HepG2 (cell line): ENCODE results near the gene RBP5. TPM values are rescaled to one million over a fixed set of nuclear protein-coding genes. Genes with fewer than 3 reads are reported as not detected.

ENCODE experiments used
- EHMT2 ChIP-seq: fragments of 200-600 bp; sonication (generic); IDR thresholded peaks from 2 replicates; pipeline ENCODE4 v1.7.0; 2017; ENCODE audit warnings: antibody characterized with exemption, low read depth, low read length, borderline replicate concordance
- GATA4 ChIP-seq: sonication (generic); IDR thresholded peaks from 2 replicates; pipeline ENCODE4 v1.6.1; 2016; ENCODE audit warnings: antibody characterized with exemption, low read depth, borderline replicate concordance
- MYNN ChIP-seq: sonication (generic); formaldehyde crosslinking; IDR thresholded peaks from 2 replicates; pipeline ENCODE4 v1.4.0; 2020; ENCODE audit warnings: mild to moderate bottlenecking, low read depth, missing genetic modification reagents
- NR2F6 ChIP-seq, 2 experiments: IDR thresholded peaks; 2 replicates each; pipeline ENCODE4 v1.6.1; 2016; ENCODE audit warnings: antibody characterized with exemption in 1 of 2, mild to moderate bottlenecking in 1 of 2
- PTBP1 ChIP-seq: fragments of 200-400 bp; formaldehyde crosslinking; IDR thresholded peaks from 2 replicates; pipeline ENCODE4 v1.6.1; 2018; ENCODE audit warnings: low read length, low read depth; ENCODE audit not compliant: poor library complexity, severe bottlenecking
- RCOR2 ChIP-seq: IDR thresholded peaks from 2 replicates; pipeline ENCODE4 v1.6.1; 2016; ENCODE audit warnings: missing biosample characterization, missing genetic modification reagents
- ZFP90 ChIP-seq: sonication (generic); formaldehyde crosslinking; IDR thresholded peaks from 2 replicates; pipeline ENCODE4 v1.8.0; 2022; ENCODE audit warnings: missing genetic modification reagents, mild to moderate bottlenecking, inconsistent platforms, borderline replicate concordance
- ZNF557 ChIP-seq: sonication (generic); formaldehyde crosslinking; IDR thresholded peaks from 2 replicates; pipeline ENCODE4 v1.4.0; 2020; ENCODE audit warnings: missing genetic modification reagents
- ZNF619 ChIP-seq: sonication (generic); formaldehyde crosslinking; IDR thresholded peaks from 2 replicates; pipeline ENCODE4 v1.4.0; 2020; ENCODE audit warnings: mild to moderate bottlenecking, missing genetic modification reagents
- polyA plus RNA-seq, 8 experiments: library from polyadenylated mRNA; depleted of rRNA in 3 of 8; stranded (reverse) in 7 of 8; unstranded in 1 of 8; fragments of >200 nt; fragmentation: Illumina TruSeq in 4 of 8; extraction: Trizol in 4 of 8; gene quantifications; 2 replicates each; pipeline versions ENCODE4 v1.2.1 to v1.2.3, GENCODE V29; 2011 to 2016; ENCODE audit warnings: low read depth in 4 of 8, missing spikeins in 1 of 8, mixed read lengths in 1 of 8; ENCODE audit not compliant: insufficient read depth in 1 of 8
- total RNA-seq, 5 experiments: library from RNA; depleted of rRNA; stranded (reverse); fragments of >200 nt; fragmentation: Illumina TruSeq; extraction: Trizol; gene quantifications; 2 replicates each; pipeline ENCODE4 v1.2.3, GENCODE V29; 2016; ENCODE audit warnings: low read depth in 1 of 5
- TF ChIP-seq, protein P1 (sequence below): sonication (generic); formaldehyde crosslinking; IDR thresholded peaks from 2 replicates; pipeline ENCODE4 v1.4.0; 2020; ENCODE audit warnings: missing genetic modification reagents
- TF ChIP-seq, protein P2 (sequence below): sonication (generic); formaldehyde crosslinking; IDR thresholded peaks from 2 replicates; pipeline ENCODE4 v1.9.0; 2021; ENCODE audit warnings: missing genetic modification reagents, mild to moderate bottlenecking, borderline replicate concordance
- TF ChIP-seq, protein P3 (sequence below): sonication (generic); formaldehyde crosslinking; IDR thresholded peaks from 2 replicates; pipeline ENCODE4 v1.4.0; 2020; ENCODE audit warnings: mild to moderate bottlenecking, missing genetic modification reagents, borderline replicate concordance
- TF ChIP-seq, protein P4 (sequence below): IDR thresholded peaks from 2 replicates; pipeline ENCODE4 v1.6.1; 2016; ENCODE audit warnings: missing genetic modification reagents, missing compliant biosample characterization
- TF ChIP-seq, protein P5 (sequence below): IDR thresholded peaks from 2 replicates; pipeline ENCODE4 v1.6.1; 2016; ENCODE audit warnings: low read depth, missing genetic modification reagents, missing compliant biosample characterization

The RBP5 gene
- total and polyA plus RNA-seq, 2 of the 13 experiments (the other 11 are each of a cell fraction or from before 2014, with no cell fraction given): 13.8 to 19.8 TPM

DNA sequence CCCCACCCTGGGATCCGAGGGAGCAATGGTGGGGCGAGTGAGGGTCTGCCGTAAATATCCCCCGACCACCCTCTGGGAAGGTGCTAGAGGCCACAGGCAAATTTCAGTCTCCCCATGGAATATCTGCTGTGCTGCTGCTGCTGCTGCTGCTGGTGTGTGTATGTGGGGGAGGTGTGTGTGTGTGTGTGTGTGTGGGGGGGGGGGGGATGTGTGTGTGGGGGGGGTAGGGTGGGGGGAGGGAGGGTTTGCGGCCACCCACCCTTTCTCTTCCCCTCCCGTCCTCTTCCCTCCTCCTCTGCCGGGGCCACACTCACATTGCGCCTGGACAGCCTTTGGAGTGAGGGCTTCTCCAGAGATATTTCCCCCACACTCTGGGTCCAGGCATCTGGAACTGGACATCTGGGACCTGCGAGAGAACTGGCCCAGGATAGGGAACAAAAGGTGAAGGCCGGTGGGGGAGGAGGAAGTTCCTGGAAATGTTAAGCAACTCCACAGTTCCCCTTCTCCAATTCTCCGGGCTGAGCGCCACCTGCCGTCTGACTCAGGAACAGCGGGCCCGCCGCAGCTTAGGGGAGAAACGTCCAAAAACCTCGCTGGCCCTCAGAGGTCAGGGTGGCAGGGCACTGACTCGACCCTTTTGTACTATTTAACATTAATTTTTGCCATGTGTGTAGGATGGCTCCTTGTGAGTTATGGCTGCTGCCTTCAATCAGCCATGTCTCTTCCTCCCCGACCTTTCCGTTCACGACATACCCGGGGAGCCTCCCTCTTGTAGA, 19.7 kb downstream of the RBP5 start, which contains the start of gene C1RL (continued):
- TF ChIP-seq MYNN (CRISPR knock-in tag): 0 out of 2 replicates have a peak, but pooled peaks have one; percentile 42
- TF ChIP-seq, protein P1, sequence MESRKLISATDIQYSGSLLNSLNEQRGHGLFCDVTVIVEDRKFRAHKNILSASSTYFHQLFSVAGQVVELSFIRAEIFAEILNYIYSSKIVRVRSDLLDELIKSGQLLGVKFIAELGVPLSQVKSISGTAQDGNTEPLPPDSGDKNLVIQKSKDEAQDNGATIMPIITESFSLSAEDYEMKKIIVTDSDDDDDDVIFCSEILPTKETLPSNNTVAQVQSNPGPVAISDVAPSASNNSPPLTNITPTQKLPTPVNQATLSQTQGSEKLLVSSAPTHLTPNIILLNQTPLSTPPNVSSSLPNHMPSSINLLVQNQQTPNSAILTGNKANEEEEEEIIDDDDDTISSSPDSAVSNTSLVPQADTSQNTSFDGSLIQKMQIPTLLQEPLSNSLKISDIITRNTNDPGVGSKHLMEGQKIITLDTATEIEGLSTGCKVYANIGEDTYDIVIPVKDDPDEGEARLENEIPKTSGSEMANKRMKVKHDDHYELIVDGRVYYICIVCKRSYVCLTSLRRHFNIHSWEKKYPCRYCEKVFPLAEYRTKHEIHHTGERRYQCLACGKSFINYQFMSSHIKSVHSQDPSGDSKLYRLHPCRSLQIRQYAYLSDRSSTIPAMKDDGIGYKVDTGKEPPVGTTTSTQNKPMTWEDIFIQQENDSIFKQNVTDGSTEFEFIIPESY (CRISPR knock-in tag): peak; percentile 63; the same call in 1 of the 2 replicates
- TF ChIP-seq, protein P2, sequence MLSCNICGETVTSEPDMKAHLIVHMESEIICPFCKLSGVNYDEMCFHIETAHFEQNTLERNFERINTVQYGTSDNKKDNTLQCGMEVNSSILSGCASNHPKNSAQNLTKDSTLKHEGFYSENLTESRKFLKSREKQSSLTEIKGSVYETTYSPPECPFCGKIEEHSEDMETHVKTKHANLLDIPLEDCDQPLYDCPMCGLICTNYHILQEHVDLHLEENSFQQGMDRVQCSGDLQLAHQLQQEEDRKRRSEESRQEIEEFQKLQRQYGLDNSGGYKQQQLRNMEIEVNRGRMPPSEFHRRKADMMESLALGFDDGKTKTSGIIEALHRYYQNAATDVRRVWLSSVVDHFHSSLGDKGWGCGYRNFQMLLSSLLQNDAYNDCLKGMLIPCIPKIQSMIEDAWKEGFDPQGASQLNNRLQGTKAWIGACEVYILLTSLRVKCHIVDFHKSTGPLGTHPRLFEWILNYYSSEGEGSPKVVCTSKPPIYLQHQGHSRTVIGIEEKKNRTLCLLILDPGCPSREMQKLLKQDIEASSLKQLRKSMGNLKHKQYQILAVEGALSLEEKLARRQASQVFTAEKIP: no peak
- TF ChIP-seq ZFP90: no peak; the same call in 1 of the 2 replicates
- TF ChIP-seq NR2F6 (IDR thresholded peaks at IDR 0.05): peak; percentile 68; the same call in 1 of the 2 replicates
- peak; percentile 87 for TF ChIP-seq NR2F6 (CRISPR knock-in tag; IDR thresholded peaks at IDR 0.05)
- TF ChIP-seq EHMT2: no peak
- TF ChIP-seq, protein P3, sequence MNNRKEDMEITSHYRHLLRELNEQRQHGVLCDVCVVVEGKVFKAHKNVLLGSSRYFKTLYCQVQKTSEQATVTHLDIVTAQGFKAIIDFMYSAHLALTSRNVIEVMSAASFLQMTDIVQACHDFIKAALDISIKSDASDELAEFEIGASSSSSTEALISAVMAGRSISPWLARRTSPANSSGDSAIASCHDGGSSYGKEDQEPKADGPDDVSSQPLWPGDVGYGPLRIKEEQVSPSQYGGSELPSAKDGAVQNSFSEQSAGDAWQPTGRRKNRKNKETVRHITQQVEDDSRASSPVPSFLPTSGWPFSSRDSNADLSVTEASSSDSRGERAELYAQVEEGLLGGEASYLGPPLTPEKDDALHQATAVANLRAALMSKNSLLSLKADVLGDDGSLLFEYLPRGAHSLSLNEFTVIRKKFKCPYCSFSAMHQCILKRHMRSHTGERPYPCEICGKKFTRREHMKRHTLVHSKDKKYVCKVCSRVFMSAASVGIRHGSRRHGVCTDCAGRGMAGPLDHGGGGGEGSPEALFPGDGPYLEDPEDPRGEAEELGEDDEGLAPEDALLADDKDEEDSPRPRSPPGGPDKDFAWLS: no peak
- no peak for TF ChIP-seq GATA4
- no peak for TF ChIP-seq RCOR2
- TF ChIP-seq, protein P4, sequence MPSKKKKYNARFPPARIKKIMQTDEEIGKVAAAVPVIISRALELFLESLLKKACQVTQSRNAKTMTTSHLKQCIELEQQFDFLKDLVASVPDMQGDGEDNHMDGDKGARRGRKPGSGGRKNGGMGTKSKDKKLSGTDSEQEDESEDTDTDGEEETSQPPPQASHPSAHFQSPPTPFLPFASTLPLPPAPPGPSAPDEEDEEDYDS (CRISPR knock-in tag): peak; percentile 54
- no peak for TF ChIP-seq PTBP1
- no peak for TF ChIP-seq ZNF557 (CRISPR knock-in tag)
- TF ChIP-seq, protein P5, sequence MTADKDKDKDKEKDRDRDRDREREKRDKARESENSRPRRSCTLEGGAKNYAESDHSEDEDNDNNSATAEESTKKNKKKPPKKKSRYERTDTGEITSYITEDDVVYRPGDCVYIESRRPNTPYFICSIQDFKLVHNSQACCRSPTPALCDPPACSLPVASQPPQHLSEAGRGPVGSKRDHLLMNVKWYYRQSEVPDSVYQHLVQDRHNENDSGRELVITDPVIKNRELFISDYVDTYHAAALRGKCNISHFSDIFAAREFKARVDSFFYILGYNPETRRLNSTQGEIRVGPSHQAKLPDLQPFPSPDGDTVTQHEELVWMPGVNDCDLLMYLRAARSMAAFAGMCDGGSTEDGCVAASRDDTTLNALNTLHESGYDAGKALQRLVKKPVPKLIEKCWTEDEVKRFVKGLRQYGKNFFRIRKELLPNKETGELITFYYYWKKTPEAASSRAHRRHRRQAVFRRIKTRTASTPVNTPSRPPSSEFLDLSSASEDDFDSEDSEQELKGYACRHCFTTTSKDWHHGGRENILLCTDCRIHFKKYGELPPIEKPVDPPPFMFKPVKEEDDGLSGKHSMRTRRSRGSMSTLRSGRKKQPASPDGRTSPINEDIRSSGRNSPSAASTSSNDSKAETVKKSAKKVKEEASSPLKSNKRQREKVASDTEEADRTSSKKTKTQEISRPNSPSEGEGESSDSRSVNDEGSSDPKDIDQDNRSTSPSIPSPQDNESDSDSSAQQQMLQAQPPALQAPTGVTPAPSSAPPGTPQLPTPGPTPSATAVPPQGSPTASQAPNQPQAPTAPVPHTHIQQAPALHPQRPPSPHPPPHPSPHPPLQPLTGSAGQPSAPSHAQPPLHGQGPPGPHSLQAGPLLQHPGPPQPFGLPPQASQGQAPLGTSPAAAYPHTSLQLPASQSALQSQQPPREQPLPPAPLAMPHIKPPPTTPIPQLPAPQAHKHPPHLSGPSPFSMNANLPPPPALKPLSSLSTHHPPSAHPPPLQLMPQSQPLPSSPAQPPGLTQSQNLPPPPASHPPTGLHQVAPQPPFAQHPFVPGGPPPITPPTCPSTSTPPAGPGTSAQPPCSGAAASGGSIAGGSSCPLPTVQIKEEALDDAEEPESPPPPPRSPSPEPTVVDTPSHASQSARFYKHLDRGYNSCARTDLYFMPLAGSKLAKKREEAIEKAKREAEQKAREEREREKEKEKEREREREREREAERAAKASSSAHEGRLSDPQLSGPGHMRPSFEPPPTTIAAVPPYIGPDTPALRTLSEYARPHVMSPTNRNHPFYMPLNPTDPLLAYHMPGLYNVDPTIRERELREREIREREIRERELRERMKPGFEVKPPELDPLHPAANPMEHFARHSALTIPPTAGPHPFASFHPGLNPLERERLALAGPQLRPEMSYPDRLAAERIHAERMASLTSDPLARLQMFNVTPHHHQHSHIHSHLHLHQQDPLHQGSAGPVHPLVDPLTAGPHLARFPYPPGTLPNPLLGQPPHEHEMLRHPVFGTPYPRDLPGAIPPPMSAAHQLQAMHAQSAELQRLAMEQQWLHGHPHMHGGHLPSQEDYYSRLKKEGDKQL: no peak
- no peak for TF ChIP-seq ZNF619 (CRISPR knock-in tag)
